Fibroblast of lung (primary cell): ENCODE data around the gene SLC35E1.

Source experiments
- CTCF ChIP-seq, 2 donors: IDR thresholded peaks in 1 of 2; conservative IDR thresholded peaks in 1 of 2; 1 replicate in 1 of 2; 2 replicates in 1 of 2; pipeline ENCODE4 v1.5.1; 2011 to 2012; ENCODE audit warnings: low read length in 2 of 2, control low read depth in 1 of 2, inconsistent platforms in 1 of 2, low read depth in 1 of 2, mild to moderate bottlenecking in 1 of 2
- EZH2 ChIP-seq: IDR thresholded peaks from 2 replicates; pipeline ENCODE4 v1.5.1; 2012; ENCODE audit warnings: low read length, control low read depth, mild to moderate bottlenecking; ENCODE audit errors: missing control alignments

DNA sequence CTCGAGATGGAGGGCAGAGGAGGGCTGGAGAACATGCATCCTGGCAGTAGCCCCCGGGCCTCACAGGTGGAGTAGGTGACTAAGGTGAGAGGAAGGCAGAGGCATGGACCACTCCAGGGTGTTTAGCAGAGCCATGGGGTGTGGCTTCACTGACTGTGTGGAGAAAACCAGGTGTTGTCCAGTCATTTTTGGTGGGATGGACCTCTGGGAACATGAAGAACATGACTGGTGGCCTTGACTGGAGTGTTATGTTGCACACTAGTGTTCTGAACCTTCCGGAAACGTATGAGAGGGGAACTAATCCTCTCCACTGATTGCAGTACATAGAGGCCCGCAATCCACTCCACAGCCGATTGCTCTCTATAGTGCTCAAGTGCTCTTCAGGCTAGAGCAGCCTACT, 38.9 kb upstream of the SLC35E1 start:
- TF ChIP-seq EZH2 (no peak), CTCF (conservative IDR thresholded peaks at IDR 0.05 in 1 of 2, IDR thresholded peaks at IDR 0.05 in 1 of 2; ENCODE audit: low read depth in 1 of 2, low read length in 2 of 2) (no peak)
